Activated T-helper 17 cell treated with anti-CD3 and anti-CD28 coated beads, Interleukin-2, amount 50 U/mL, for 72 hours (primary cell): ENCODE measurements around the gene SGK2. TPM values are rescaled to one million over a fixed set of nuclear protein-coding genes. Genes with fewer than 3 reads are reported as not detected.

Experiments
- ATAC-seq: fragments of 150-1000 bp; cut with Tn5 transposase; replicated peaks from 2 replicates; pipeline ENCODE4 v1.10.0; 2021; ENCODE audit warnings: mild to moderate bottlenecking, moderate library complexity
- H3K27ac Mint-ChIP-seq: one replicate; pipeline ENCODE4 v1.8.0; 2022; ENCODE audit warnings: mixed read lengths
- H3K27me3 Mint-ChIP-seq: one replicate; pipeline ENCODE4 v1.8.0; 2022; ENCODE audit warnings: mixed read lengths
- H3K36me3 Mint-ChIP-seq: one replicate; pipeline ENCODE4 v1.8.0; 2022; ENCODE audit warnings: low read depth, mild to moderate bottlenecking, mixed read lengths
- H3K4me1 Mint-ChIP-seq: one replicate; pipeline ENCODE4 v1.8.0; 2022; ENCODE audit warnings: mixed read lengths
- H3K4me3 Mint-ChIP-seq: one replicate; pipeline ENCODE4 v1.8.0; 2022; ENCODE audit warnings: mild to moderate bottlenecking, mixed read lengths
- H3K9me3 Mint-ChIP-seq: one replicate; pipeline ENCODE4 v1.8.0; 2022; ENCODE audit warnings: mixed read lengths
- total RNA-seq, 2 donors: library from RNA; stranded (reverse); gene quantifications; one replicate each; pipeline ENCODE4 v1.2.3, GENCODE V29; 2022

SGK2 gene
- total RNA-seq, 2 donors from 2014 or later = 0.22 to 2.9 TPM

DNA sequence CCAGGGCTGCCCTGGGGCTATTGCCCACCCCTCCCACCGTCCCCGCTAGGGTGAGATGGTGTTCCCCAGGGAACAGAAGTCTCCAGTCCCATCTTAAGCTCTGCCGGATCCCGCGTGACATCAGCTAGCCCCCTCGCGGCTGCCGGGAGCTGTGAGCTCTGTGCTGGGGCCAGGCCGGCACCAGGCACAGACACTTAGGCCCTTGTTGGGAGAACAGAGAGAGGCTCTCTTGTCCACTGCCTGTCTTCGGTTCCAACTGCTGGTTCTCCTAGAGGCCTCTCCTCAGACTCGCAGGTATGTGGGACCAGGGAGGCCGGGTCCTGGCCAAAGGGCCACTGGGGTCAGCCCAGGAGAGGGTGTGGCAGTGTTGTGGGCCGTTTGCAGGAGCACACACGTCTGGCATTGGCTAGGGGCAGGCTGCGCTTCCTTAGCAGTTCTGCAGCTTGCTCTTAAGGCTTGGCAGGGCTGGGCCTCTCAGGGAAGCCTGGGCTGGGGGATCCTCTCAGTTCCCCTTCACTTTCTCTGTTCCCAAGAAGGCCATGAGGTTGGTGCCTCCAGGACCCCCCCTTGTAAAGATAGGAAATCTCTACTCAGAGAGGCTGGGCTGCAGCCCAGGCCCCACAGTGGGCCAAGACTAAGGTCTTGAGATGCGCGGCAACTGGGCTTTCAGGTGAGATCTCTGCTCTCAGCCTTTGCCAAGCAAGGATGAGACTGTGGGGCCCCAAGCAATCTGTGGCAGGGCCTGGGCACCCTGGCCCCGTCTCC is 6.3 kb downstream of the SGK2 start:
- Mint-ChIP-seq H3K4me1 (peaks cover 4% of the 10 kb centered on the region), H3K9me3 (no peaks in the 10 kb centered on the region), H3K27ac (no peak overlapping the region), H3K36me3 (no peaks in the 10 kb centered on the region), H3K27me3 (no peaks in the 10 kb centered on the region), H3K4me3 (no peak overlapping the region)
- ATAC-seq = no peak

DNA sequence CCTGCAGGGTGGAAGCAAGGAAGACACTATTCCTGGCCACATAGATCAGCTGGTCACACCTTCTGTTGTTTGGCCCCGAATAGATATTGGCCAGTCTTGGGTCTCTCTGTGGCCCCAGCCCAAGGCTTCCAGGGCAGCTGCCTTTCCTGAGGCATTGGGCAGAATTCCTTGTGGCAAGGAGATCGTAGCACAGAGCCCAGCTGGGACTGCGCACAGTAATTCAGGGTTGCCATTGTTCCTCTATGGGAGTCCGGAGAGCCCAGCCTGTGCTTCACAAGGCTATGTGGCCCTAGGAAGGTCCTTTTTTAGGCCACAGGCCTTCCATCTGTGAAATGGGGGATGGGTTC is 6.9 kb downstream of the SGK2 start:
- Mint-ChIP-seq H3K9me3 (no peaks in the 10 kb centered on the region), H3K27ac (no peak overlapping the region), H3K27me3 (no peaks in the 10 kb centered on the region), H3K4me1 (peaks cover 4% of the 10 kb centered on the region), H3K4me3 (no peak overlapping the region), H3K36me3 (no peaks in the 10 kb centered on the region)
- no peak for ATAC-seq

DNA sequence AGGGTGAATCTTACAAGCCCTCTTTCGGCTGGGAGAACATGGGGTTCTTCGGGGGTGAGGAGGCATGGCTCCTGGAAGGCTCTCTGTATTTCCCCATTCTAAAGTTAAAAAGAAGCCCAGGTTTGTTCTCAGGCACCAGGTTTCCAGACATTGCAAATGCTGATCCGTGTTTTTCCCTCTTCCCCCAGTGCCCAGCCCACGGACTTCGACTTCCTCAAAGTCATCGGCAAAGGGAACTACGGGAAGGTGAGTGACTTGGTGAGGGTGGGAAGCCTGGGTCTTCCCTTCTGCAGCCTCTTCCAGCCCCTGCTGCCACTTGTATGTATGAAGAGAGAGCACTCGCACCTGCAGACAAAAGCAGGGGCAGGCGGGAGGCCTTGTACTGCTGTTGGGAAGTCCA is 8.7 kb downstream of the SGK2 start:
- H3K27ac Mint-ChIP-seq = no peak overlapping the region
- no peak for ATAC-seq
- H3K27me3 Mint-ChIP-seq = no peaks in the 10 kb centered on the region
- H3K4me3 Mint-ChIP-seq = no peak overlapping the region
- no peaks in the 10 kb centered on the region for H3K9me3 Mint-ChIP-seq
- H3K4me1 Mint-ChIP-seq = no peaks in the 10 kb centered on the region
- no peaks in the 10 kb centered on the region for H3K36me3 Mint-ChIP-seq

DNA sequence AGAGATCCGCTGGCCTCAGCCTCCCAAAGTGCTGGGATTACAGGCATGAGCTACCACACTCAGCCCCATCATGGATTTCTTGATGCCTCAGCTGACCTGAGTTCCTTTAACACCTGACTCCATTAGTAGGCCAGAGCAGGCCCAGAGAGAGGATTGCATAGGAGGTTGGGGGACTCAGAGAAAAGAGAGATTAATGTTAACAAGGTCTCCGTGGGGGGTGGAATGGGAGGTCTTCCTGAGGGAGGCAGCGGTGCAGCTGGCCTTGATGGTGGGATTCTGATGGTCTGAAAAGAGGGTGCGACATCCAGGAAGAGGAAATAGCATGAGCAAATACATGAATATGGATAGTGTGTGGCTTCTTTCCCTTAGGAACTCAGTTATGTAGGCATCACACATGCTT is 9.9 kb downstream of the SGK2 start:
- Mint-ChIP-seq H3K4me1 (no peaks in the 10 kb centered on the region), H3K4me3 (no peak overlapping the region), H3K36me3 (no peaks in the 10 kb centered on the region), H3K9me3 (no peaks in the 10 kb centered on the region), H3K27me3 (no peaks in the 10 kb centered on the region), H3K27ac (no peak overlapping the region)
- no peak for ATAC-seq

DNA sequence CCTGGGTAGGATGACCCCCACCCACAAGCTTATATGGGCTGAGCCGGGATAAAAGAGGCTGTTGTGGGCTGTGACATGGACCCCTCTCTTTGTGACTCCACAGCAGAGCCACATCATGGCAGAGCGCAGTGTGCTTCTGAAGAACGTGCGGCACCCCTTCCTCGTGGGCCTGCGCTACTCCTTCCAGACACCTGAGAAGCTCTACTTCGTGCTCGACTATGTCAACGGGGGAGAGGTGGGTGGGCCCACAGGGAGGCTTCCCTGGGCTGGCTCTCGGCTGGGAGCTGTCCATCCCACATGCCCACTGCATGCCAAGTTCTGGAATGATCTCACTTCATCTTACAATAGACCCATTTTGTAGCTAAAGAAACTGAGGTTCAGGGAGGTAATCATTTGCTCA is 10.5 kb downstream of the SGK2 start:
- Mint-ChIP-seq H3K4me3 (no peak overlapping the region), H3K9me3 (no peaks in the 10 kb centered on the region), H3K4me1 (no peaks in the 10 kb centered on the region), H3K36me3 (no peaks in the 10 kb centered on the region), H3K27me3 (no peaks in the 10 kb centered on the region), H3K27ac (no peak overlapping the region)
- no peak for ATAC-seq

DNA sequence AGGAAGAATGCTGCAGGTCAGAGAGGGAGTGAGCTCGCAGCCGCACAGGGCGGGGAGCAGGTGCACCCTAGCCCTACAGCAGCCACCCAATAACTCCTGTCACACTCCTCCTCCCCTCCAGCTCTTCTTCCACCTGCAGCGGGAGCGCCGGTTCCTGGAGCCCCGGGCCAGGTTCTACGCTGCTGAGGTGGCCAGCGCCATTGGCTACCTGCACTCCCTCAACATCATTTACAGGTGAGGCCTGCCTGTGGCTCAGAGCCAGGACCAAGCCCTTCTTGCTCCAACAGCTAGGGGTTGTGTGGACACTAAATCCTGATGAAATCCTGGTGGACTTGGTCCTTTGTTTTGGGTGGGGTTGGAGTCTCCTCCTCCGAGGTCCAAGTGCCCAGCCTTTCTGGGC is 11.7 kb downstream of the SGK2 start:
- H3K27ac Mint-ChIP-seq = no peak overlapping the region
- no peak for ATAC-seq
- H3K4me1 Mint-ChIP-seq = no peaks in the 10 kb centered on the region
- H3K27me3 Mint-ChIP-seq = no peaks in the 10 kb centered on the region
- no peaks in the 10 kb centered on the region for H3K36me3 Mint-ChIP-seq
- no peaks in the 10 kb centered on the region for H3K9me3 Mint-ChIP-seq
- no peak overlapping the region for H3K4me3 Mint-ChIP-seq

DNA sequence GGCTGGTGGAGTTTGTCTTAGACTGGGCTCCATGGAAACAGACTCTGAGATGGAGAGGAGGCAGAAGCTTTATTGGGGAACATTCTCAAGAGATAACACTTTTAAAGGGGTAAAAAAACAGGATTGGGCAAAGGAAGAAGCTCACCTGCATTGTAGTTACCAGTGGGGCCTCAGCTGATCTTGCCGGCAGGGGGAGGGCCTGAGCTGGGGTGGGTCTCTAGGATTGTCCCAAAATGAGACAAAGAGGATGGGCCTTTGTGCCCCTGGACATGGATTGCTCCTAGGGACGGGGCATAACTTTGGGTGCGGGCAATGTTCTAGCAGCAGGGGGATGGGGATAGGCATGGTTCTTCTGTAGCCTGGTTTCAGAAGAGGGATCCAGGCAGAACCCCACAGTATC is 12.5 kb downstream of the SGK2 start:
- Mint-ChIP-seq H3K27ac (no peak overlapping the region), H3K9me3 (no peaks in the 10 kb centered on the region), H3K4me3 (no peak overlapping the region), H3K36me3 (no peaks in the 10 kb centered on the region), H3K27me3 (no peaks in the 10 kb centered on the region), H3K4me1 (no peaks in the 10 kb centered on the region)
- no peak for ATAC-seq

DNA sequence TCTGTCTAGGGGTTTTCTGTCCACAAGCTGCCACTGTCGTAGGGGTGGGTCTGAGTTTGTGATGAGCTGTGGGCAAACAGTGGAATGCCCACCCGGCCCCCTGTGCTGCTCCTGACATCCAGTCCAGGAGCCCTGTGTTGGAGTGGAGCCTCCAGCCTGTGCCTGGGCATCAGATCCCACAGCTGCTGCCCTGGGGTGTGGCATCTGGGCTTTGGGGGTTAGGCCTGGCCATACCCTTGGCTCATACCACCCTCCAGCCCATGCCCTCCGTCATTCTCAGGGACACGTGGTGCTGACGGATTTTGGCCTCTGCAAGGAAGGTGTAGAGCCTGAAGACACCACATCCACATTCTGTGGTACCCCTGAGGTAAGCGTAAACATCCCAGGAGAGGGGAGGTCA is 12.9 kb downstream of the SGK2 start:
- Mint-ChIP-seq H3K4me1 (no peaks in the 10 kb centered on the region), H3K36me3 (no peaks in the 10 kb centered on the region), H3K9me3 (no peaks in the 10 kb centered on the region), H3K27me3 (no peaks in the 10 kb centered on the region), H3K27ac (no peak overlapping the region), H3K4me3 (no peak overlapping the region)
- ATAC-seq = no peak

DNA sequence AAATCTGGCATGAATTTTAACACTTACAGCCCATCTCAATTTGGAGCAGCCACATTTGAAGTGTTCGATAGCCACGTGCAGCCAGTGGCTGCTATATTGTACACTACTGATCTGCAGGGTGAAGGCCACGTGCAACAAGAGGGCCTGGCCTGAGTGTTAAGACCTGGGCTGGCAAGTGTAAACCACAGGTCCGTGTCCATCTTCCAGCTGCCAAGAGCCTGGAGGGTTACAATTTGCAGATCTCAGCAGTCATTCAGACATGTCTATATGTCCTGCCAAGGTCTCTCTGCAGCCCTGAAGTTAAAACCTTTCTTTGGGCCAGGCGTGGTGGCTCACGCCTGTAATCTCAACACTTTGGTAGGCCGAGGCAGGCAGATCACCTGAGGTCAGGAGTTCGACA is 14.1 kb downstream of the SGK2 start:
- Mint-ChIP-seq H3K9me3 (no peaks in the 10 kb centered on the region), H3K4me1 (no peaks in the 10 kb centered on the region)

DNA sequence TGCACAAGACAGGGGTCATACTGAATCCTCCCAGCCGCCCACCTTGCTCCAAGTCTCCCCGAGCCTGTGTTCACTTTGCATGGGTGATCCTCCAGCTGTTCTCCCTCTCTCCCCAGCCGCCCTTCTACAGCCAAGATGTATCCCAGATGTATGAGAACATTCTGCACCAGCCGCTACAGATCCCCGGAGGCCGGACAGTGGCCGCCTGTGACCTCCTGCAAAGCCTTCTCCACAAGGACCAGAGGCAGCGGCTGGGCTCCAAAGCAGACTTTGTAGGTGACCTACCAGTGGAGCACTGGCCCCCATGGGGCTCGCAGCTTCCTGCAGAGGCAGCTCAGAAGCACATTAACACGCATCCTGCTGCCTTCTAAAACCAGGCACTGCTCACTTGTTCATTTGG is 17.3 kb downstream of the SGK2 start:
- H3K27me3 Mint-ChIP-seq = no peaks in the 10 kb centered on the region
- no peaks in the 10 kb centered on the region for H3K9me3 Mint-ChIP-seq
- no peak for ATAC-seq
- no peak overlapping the region for H3K27ac Mint-ChIP-seq
- no peak overlapping the region for H3K4me3 Mint-ChIP-seq
- no peaks in the 10 kb centered on the region for H3K36me3 Mint-ChIP-seq
- H3K4me1 Mint-ChIP-seq = no peaks in the 10 kb centered on the region

More for the DNA sequence above, 14.1 kb downstream of the SGK2 start:
- Mint-ChIP-seq H3K27me3 (no peaks in the 10 kb centered on the region), H3K4me3 (no peak overlapping the region), H3K36me3 (no peaks in the 10 kb centered on the region), H3K27ac (no peak overlapping the region)
- no peak for ATAC-seq

DNA sequence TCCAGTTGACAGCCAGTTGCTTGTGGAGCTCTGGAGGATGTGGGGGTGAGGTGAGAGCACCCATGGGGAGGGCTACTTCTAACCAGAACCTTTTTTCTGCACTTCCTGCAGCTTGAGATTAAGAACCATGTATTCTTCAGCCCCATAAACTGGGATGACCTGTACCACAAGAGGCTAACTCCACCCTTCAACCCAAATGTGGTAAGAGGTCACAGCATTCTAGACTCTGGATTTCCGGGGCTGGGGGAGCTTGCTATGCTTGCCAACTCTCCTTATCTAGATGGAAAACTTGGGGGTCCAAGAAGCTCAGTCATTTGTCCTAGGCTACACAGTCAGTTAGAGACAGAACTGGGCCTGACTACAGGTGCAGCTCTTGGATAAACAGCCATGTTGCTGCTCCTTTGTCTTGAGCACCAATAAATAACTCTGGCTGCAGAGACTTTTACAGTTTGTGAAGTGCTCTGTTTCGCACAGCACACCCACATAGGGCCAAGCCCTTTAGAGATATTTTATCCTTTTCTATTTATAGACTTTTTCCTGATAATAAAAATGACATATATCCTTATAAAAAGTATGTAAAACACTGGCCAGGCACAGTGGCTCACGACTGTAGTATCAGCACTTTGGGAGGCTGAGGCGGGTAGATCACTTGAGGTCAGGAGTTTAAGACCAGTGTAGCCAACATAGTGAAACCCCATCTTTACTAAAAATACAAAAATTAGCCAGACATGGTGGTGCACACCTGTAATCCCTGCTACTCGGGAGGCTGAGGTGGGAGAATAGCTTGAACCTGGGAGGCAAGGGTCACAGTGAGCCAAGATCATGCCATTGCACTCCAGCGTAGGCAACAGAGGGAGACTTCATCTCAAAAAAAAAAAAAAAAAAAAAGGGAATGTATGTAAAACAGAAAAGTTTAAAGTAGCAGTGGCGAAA is 21.3 kb downstream of the SGK2 start:
- H3K27ac Mint-ChIP-seq = no peak overlapping the region
- no peak overlapping the region for H3K4me3 Mint-ChIP-seq
- H3K36me3 Mint-ChIP-seq = no peaks in the 10 kb centered on the region
- no peaks in the 10 kb centered on the region for H3K4me1 Mint-ChIP-seq
- H3K27me3 Mint-ChIP-seq = no peaks in the 10 kb centered on the region
- H3K9me3 Mint-ChIP-seq = no peaks in the 10 kb centered on the region
- ATAC-seq = no peak

DNA sequence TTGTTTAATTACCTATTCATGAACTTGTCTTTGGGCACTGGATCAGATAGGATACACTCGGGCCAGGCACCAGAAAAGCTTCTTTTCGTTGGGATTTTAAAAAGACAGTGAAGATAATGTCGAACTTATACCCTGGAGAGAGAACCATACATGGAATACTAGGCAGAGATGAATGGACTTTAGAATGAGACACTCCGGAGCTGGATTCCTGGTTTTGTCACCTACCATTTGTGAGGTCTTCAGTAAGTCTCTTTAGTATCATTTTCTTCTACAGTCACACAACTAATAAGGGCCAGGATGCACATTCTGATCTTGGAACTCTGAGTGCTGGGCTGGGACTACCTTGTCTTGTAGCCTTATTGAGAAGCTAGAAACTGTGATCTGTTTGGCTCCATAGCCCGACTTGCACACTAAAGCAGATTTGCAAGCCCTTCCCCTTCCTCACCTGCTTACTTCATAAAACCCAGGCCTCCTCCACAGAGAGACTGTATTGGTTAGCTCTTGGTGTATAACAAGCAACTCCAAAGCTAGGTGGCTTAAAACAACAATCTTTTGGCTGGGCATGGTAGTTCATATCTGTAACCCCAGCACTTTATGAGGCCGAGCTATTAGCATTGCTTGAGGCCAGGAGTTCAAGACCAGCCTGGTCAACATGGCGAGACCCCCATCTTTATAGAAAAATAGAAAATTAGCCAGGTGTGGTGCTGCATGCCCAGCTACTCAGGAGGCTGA is 24.5 kb downstream of the SGK2 start:
- ATAC-seq = no peak
- Mint-ChIP-seq H3K4me3 (no peak overlapping the region), H3K4me1 (no peaks in the 10 kb centered on the region), H3K27ac (no peak overlapping the region), H3K9me3 (no peaks in the 10 kb centered on the region), H3K27me3 (no peaks in the 10 kb centered on the region), H3K36me3 (no peaks in the 10 kb centered on the region)

DNA sequence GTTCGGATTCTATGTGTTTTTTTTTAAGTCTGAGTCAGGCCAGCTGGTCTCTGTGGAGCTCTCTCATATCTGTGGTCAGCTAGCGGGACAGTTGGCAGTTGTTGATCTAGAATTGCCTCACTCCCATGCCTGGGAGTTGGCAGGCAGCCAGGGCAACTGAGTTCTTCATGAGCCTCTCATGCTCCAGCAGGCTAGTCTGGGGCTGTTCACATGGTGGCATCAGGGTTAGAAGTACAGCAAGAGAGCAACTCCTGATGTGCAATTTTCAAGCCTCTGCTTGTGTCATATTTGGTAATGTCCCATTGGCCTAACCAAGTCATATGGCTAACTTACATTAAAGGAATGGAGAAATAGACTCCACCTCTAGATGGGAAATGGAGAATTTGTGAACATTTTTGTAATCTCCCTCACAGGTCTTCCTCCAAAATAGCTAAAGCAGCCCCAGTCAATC is 25.2 kb downstream of the SGK2 start:
- no peaks in the 10 kb centered on the region for H3K9me3 Mint-ChIP-seq
- no peaks in the 10 kb centered on the region for H3K36me3 Mint-ChIP-seq
- no peaks in the 10 kb centered on the region for H3K27me3 Mint-ChIP-seq
- no peak overlapping the region for H3K27ac Mint-ChIP-seq
- no peak overlapping the region for H3K4me3 Mint-ChIP-seq
- no peaks in the 10 kb centered on the region for H3K4me1 Mint-ChIP-seq
- no peak for ATAC-seq

DNA sequence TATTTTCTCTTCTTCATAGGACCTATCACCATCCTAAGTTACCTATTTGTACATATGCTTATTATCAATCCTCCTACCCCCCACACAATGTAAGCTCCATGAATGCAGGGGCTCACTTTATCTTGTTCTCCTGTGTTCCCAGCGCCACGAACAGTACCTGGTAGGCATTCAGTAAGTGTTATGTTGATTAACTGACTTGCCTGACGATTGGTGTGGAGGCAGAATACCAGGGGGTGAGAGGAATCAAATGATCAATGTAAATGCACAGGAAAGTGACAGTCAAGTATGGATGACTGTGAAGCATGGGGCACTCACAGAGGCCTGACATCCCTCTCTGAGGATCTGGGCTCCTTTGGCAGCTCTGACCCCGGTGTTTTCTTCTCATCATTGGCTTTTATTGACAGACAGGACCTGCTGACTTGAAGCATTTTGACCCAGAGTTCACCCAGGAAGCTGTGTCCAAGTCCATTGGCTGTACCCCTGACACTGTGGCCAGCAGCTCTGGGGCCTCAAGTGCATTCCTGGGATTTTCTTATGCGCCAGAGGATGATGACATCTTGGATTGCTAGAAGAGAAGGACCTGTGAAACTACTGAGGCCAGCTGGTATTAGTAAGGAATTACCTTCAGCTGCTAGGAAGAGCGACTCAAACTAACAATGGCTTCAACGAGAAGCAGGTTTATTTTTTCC is 25.8 kb downstream of the SGK2 start:
- no peak for ATAC-seq
- Mint-ChIP-seq H3K4me3 (no peak overlapping the region), H3K36me3 (no peaks in the 10 kb centered on the region), H3K27me3 (no peaks in the 10 kb centered on the region), H3K27ac (no peak overlapping the region), H3K9me3 (no peaks in the 10 kb centered on the region), H3K4me1 (no peaks in the 10 kb centered on the region)
